ENCODE data around the gene SPEG.

DNA sequence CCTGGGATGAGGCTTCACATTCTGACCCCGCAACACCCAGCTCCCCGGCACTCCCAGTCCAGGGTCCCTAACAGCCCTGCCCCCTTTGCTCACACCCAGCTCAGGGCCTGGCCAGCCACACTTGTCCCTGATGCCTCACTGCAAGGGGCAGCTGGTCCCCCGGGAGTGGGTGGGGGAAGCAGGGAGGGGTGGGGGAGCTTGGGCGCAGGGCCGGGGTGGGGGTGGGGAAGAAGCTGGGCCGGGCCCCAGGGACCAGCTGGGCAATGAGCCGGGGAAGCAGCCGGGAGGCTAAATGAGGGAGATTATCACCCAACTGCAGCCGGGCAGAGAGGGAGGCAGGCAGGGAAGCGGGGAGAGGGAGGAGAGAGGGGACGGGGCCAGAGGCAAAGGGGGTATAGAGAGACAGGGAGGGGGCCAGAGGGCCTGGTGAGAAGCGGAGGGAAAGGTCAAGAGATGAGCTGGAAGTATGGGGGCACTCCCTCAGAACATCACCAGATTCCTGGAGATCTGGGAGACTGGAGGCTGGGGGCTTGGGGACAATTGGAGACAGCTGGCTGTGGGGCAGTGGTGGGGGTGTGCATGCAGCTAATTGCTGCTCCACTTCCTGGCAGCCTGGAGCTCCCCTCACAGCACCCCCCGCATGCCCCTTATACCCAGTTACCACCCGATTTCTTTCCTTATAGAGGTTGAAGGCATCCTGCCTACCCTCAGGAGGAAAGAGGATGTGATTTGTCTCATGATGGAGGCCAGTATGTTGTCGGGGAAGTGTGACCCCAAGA, 77.1 kb downstream of the SPEG start:
- TF ChIP-seq CTCF (IDR thresholded peaks at IDR 0.05), result no peak
- no peak for TF ChIP-seq POLR2A (IDR thresholded peaks at IDR 0.05)
- no peak for TF ChIP-seq EP300 (IDR thresholded peaks at IDR 0.05)

Data from tibial nerve (tissue), 4 donors.